HG02973 (cell line): ENCODE measurements around the gene CMTM6.
"Not testable (repeated sequence)": the region's sequence is repeated elsewhere in the genome, so short reads cannot be mapped to it uniquely, and the experiment has no call there.

ENCODE experiments used
- ATAC-seq: cut with Tn5 transposase; IDR thresholded peaks from one replicate; pipeline ENCODE4 v1.9.1; 2021; ENCODE audit warnings: moderate library complexity; ENCODE audit not compliant: unreplicated experiment

The CMTM6 gene

GRCh38 chr3:32469151-32469874 lies 33.3 kb downstream of the CMTM6 start:
- ATAC-seq = peak; percentile 54

DNA sequence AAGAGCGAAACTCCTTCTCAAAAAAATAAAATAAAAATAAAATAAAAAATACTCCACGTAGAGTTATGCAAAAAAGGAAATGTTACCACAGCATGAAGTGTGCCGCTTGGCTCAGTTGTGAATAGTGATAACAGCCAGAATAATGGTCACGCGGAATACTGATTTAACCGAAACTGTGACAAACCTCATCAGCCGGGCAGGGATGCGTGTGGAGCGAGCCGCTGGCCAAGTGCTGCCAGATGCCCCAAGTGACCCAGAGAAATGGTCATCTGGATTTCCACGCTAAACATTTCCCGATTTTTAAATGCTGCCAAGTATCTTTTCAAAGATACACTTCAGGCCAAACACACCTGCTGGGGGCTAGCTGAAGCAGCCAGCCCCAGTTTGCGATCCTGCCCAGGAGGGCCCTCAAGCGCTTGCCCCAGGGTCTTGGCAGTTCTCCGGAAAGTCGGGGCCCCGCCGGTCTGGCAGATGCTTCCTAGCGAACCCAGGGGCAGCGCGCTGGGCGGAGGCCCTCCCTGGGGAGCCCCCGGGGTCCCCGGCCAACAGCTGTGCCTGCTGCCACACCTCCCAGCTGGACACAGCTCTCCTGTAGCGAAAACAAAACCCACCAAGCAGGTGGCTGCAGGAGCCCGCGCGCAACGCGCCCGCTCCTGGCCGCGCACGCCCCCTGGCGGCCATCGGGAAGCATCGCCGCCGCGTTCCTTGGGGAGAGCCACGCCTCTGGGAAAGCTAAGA lies 35.1 kb downstream of the CMTM6 start:
- peak; percentile 50 for ATAC-seq

GRCh38 chr3:32466808-32467207 lies 35.8 kb downstream of the CMTM6 start:
- ATAC-seq = not testable (repeated sequence)

DNA sequence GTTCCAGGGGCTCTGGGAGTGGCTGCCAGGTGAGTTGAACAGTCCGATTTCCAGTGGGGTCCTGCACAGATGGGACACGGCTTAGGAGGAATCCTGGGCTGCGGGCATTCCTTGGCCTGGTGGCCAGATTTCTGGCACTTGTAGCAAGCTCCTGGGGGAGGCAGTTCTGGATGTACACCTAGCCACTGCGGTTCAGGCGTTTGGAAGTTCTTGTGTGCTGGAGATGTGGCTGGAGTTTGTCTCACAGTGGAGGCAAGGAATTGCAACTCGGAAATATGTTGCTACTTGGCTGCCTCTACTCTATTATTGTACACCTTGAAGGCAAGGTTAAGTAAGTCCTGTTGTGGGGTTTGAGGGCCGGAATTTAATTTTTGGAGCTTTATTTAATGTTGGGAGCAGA lies 37.9 kb downstream of the CMTM6 start:
- ATAC-seq = not testable (repeated sequence)

GRCh38 chr3:32463415-32463814 lies 39.2 kb downstream of the CMTM6 start:
- ATAC-seq = not testable (repeated sequence)

- ATAC-seq = not testable (repeated sequence)
Observed at GRCh38 chr3:32462191-32462986, 40.3 kb downstream of the CMTM6 start.

GRCh38 chr3:32460817-32461496 lies 41.7 kb downstream of the CMTM6 start:
- not testable (repeated sequence) for ATAC-seq

DNA sequence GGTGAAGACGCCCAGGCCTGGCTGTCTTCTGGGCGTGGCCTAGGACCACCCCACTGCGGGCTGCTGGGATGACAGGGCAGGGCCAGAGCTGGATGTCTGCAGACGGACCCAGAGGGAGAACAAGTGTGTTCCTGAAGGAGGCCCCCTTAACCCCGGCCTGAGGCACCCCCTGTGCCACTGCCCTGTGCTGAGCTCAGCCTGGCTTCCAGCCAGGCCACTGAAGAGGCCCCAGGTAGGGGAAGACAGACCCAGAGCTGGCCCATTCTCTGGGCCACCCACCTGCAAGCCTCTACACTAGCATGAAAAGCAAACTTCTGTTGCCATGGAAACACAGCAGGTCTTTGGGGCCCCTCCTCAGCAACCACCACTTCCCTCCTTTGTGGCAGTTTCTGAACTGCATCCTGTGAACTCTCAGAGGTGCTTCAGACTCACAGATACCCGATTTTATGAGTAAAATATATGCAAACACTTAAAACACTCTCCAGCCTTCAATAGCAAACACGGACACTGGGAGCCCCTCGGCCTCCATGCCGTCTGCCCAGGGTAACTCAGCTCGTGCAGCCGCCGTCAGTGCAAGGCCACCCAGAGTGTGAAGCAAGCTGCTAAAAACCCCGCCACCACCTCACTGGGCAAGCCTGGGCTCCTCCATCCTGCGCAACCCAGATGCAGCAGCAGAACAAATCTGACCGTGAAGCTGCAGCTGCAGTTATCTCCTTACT lies 42.5 kb downstream of the CMTM6 start:
- ATAC-seq = peak; percentile 93

DNA sequence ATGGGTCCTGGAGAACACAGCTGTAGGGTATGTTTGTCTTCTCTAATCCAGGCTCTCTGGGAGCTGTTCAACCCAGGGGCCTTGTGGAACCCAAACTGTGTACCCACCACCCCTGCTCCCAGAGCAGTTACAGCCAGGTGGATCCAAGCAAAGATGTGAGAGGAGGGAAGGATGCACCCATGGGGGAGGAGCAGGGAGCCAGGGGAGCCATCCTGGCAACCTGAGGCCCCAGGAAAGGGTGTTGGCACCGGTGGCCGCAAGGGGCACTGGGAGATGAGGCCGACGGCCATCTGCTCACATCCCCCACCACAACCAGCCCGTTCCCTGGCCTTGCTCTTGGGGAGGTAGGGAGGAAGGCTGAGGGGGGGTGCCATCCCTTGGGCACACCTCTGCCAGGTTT lies 43.2 kb downstream of the CMTM6 start:
- no peak for ATAC-seq

DNA sequence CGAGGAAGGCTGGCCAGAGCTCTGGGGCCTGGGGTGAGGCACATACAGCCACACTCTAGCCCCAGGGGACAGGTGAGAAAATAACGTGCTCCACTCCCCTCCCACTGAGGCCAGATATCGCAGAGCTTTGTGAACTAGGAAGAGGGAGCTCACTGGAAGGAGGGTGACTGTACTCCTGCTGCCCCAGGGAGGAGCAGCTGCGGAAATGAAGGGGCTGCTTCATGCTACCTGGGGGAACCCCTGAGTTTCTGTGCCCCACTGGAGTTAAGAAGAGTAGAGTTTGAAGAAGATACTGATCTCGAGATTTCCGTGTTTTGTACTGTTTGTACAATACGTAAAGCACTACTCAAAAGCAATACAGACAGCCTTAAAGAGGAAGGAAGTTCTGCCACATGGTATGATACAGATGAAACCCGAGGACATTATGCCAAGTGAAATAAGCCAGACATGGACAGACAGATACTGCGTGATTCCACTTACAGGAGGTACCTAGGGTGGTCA lies 44.6 kb downstream of the CMTM6 start:
- ATAC-seq = peak; percentile 38

DNA sequence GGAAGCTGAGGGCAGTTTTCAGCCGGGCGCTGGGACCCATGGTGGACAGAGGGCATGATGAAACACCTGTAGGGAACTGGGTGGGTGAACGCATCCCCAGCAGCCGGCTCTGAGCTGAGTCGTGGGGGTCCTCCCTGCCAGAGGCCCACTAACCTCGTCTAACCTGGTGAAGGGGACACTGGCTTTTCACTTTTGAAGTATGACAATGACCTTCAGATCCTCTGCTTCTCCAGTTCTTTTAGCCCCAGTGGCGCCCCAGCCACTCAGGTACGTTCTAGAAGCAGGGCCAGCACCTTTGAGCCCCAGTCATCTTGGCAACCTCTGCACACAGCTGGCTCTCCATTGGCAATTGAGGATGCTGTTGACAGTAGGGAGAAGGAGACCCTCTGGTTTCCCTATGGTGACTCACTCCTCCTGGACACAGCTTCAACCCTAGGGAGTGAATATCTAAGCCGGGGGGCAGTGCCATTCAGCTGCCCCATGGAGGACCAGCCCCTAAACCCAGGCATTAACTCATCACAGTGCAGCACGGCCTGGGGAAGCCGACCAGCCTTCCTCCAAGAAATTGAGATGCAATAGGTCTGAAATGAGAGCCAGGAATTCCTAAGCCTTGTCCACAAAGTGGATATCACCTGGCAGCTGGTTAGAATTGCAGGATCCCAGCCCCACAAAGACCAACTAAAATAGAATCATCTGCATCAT lies 46.1 kb downstream of the CMTM6 start:
- ATAC-seq = no peak

DNA sequence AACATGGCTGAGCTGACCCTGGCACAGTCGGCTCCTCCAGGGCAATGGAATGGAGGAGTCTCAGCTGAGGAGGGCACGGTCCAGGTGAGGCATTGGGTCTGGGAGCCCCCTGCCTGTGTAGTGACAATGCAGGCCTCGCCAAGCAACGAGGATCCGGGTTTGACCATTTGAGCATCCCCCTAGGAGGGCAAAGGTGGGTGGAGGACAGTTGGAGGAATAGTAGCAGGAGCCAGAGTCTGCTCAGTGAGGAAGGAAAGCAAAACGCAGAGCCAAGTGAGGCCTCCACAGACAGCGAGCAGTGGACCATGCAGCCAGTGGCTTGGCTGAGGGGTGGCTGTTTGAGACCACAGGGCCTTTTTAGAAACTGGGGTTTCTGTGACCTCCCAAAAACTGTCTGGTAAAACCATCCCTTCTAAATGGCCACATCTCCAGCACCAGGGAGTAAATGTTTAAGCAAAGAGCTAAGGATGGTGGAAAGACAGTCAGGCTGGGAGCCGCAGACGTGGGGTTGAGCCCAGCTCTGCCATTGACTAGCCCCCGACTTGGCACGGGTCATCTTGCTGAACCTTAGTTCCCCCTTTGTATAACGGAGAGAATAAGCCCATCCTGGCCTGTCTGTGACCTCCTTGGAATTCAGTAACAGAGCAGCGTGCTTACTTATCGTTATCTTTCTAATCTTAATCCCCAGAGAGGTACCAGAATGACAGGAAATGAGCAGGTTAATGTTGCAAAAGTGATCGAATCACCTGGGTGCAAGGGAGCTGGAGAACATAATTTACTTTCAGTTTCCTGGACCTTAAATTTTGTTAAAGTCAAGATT lies 46.8 kb downstream of the CMTM6 start:
- no peak for ATAC-seq

DNA sequence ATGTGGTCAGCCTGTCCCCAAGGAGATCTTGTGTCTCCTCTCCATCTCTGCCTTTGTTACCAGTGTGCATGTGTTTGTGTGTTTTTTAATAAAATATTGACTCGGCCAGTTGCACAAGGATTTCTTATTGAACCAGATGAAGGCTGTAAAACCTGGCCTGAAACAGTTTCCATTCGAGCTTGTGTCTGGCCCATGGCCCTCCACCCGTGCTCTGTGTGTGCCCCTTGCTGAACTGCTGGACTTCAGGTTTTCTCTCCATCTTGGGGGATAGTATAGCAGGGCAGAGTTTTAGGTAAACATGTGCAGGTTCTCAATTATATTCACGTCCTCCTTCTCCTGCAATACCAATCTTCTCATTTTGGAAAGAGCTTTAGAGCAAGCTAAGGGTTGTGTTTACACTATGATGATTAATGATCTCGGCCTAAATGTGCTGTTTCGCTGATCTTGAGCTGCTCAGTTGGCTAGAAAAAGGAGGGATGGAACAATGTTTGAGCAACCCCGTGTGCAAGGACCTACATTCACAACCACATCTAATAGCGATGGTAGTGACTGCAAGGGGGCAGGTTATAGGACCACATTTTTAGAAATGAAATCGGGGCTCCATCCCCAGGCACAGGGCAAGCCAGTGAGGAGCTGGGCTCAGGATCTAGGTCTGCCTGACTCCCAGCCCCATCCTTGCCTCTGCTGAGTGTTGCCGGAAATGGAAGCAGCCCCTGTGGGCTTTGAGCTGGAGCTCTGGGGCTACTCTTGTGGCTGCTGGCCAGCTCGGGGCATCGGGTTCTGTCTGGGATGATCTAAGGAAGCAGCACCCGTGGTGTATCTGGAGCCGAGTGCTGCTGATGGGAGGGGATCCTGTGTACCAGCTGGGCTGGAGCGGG lies 47.7 kb downstream of the CMTM6 start:
- ATAC-seq = no peak

GRCh38 chr3:32454111-32454510 lies 48.5 kb downstream of the CMTM6 start:
- ATAC-seq = no peak

- ATAC-seq = no peak
Observed at GRCh38 chr3:32453346-32453745, 49.3 kb downstream of the CMTM6 start.

DNA sequence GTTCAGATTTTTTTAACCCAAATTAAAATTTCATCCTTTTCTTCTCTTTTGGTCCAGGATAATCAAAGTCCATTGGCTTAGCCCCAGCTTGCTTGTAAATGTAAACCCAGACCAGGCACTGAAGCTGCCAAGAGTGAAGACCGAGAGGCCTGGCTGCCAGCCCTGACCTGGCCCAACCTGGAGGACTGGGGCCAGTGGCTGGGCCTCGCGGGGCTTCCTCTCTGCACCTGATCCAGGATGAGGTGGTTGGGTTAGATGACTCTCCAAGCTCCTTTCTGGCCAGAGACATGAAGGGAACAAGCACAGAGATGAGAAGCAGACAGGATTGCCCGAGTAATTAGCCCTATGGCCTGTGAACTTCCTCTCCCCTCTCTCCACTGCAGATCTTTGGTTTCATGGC lies 50.6 kb downstream of the CMTM6 start:
- ATAC-seq = no peak

DNA sequence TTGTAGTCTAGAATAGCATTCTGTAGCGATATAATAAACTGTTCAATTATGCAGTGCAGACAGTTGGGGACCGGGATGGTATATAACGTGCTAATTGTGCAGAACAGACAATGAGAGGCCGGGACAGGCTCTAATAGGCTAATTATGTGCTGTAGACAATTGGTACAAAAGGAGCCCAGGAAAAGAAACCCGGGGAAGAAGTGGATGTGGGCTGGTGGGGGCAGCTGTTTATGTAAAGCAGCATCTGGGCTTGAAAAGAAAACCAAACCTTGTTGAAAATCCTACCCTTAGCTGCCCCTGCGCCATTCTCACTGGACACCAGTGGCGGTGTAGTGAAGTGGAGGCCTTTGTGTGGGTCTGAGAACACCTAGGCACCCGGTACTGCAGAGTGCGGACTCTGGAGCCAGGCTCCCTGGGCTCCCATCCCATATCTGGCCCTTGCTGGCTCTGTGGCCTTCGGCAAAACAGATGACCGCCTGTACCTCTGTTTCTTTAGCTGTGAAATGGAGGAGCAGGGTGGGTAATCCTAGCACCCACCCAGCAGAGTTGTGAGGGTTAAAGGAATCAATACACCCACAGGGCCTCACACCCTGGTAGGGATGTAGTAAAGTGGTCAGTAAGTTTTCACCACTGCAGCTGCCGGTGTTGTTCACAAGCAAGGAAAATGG lies 51.5 kb downstream of the CMTM6 start:
- no peak for ATAC-seq
